DOHH2 (cell line): ENCODE results near the gene DEUP1.

Source experiments
- EZH2phosphoT487 ChIP-seq: fragments of 200-600 bp; sonication (generic); IDR thresholded peaks from 2 replicates; pipeline ENCODE4 v1.6.1; 2017; ENCODE audit warnings: borderline replicate concordance, mild to moderate bottlenecking, antibody characterized with exemption, low read length, moderate library complexity, mixed read lengths
- TF ChIP-seq, protein P1 (sequence below): fragments of 200-600 bp; sonication (generic); IDR thresholded peaks from one replicate; pipeline ENCODE4 v1.5.1; 2014; ENCODE audit warnings: antibody characterized with exemption, mild to moderate bottlenecking, low read depth, low read length; ENCODE audit not compliant: poor library complexity, severe bottlenecking

DNA sequence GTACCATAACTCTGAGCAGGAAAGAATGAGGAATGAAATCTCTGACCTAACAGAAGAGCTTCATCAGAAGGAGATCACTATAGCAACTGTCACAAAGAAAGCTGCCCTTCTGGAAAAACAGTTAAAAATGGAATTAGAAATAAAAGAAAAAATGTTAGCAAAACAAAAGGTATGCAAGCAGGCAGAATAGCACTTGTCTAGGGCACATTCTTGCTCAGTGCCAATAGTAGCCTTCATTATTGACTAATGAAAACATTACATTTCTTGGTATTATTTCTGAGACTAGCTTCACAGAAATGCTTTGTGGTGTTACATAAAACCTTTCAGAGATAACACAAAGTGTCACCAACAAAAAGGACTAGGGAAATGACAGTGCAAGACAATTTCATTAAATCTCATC is 63.9 kb downstream of the DEUP1 start:
- TF ChIP-seq, protein P1, sequence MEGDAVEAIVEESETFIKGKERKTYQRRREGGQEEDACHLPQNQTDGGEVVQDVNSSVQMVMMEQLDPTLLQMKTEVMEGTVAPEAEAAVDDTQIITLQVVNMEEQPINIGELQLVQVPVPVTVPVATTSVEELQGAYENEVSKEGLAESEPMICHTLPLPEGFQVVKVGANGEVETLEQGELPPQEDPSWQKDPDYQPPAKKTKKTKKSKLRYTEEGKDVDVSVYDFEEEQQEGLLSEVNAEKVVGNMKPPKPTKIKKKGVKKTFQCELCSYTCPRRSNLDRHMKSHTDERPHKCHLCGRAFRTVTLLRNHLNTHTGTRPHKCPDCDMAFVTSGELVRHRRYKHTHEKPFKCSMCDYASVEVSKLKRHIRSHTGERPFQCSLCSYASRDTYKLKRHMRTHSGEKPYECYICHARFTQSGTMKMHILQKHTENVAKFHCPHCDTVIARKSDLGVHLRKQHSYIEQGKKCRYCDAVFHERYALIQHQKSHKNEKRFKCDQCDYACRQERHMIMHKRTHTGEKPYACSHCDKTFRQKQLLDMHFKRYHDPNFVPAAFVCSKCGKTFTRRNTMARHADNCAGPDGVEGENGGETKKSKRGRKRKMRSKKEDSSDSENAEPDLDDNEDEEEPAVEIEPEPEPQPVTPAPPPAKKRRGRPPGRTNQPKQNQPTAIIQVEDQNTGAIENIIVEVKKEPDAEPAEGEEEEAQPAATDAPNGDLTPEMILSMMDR = no peak
- TF ChIP-seq EZH2phosphoT487 = no peak
